SK-N-SH (cell line): ENCODE measurements around the gene SMC1A. TPM values are rescaled to one million over a fixed set of nuclear protein-coding genes. Genes with fewer than 3 reads are reported as not detected.

Experiments used
- CTCF ChIA-PET: fragments of 300-600, 350-600 bp; formaldehyde crosslinking; extraction: SDS; loops from one replicate; lab custom pipeline; 2021; lab: Yijun Ruan, JAX
- POLR2A ChIA-PET: fragments of 350-600 bp; sonication (Branson Sonifier 250); formaldehyde crosslinking; extraction: SDS; loops from one replicate; lab custom pipeline; 2020; ENCODE audit warnings: antibody characterized with exemption, inconsistent platforms; lab: Yijun Ruan, JAX
- DNase-seq: peaks from one replicate; pipeline ENCODE4 v3.0.0; 2012
- H2AFZ ChIP-seq: fragments of 200-600 bp; sonication (generic); 2 replicates; pipeline ENCODE4 v1.8.1; 2016; ENCODE audit warnings: antibody characterized with exemption, mild to moderate bottlenecking, low read depth
- H3F3A ChIP-seq: fragments of 200-600 bp; sonication (generic); replicated peaks from 2 replicates; pipeline ENCODE3; 2016; ENCODE audit warnings: antibody characterized with exemption, mild to moderate bottlenecking; ENCODE audit not compliant: insufficient read depth
- H3K27ac ChIP-seq, 2 experiments: fragments of 200-500 bp in 1 of 2; fragments of 200-600 bp in 1 of 2; sonication (Bioruptor generic) in 1 of 2; sonication (generic), shearing (Covaris generic) in 1 of 2; 2 replicates each; pipeline versions ENCODE4 v1.5.1 to v1.6.1; 2014 to 2016; ENCODE audit warnings: low read depth in 2 of 2, inconsistent platforms in 1 of 2, low read length in 1 of 2, mild to moderate bottlenecking in 1 of 2, mixed read lengths in 1 of 2
- H3K27me3 ChIP-seq: fragments of 200-600 bp; sonication (generic), shearing (Covaris generic); 2 replicates; pipeline ENCODE4 v1.6.1; 2016; ENCODE audit warnings: mixed run types; ENCODE audit not compliant: insufficient read depth
- H3K36me3 ChIP-seq, 2 experiments: fragments of 200-500 bp in 1 of 2; fragments of 200-600 bp in 1 of 2; sonication (Bioruptor generic) in 1 of 2; sonication (generic) in 1 of 2; replicated peaks in 1 of 2; 2 replicates each; pipeline versions ENCODE3 to v1.5.1; 2014 to 2016; ENCODE audit warnings: low read length in 1 of 2, mild to moderate bottlenecking in 1 of 2; ENCODE audit not compliant: insufficient read depth in 2 of 2, control insufficient read depth in 1 of 2
- H3K4me1 ChIP-seq, 2 experiments: fragments of 200-500 bp in 1 of 2; fragments of 200-600 bp in 1 of 2; sonication (Bioruptor generic) in 1 of 2; sonication (generic), shearing (Covaris generic) in 1 of 2; 2 replicates each; pipeline versions ENCODE4 v1.5.1 to v1.6.1; 2014 to 2016; ENCODE audit warnings: low read depth in 1 of 2, low read length in 1 of 2, mixed run types in 1 of 2; ENCODE audit not compliant: insufficient read depth in 2 of 2, control insufficient read depth in 1 of 2
- H3K4me2 ChIP-seq: fragments of 200-600 bp; sonication (generic), shearing (Covaris generic); 2 replicates; pipeline ENCODE4 v1.6.1; 2017; ENCODE audit warnings: mixed run types
- H3K4me3 ChIP-seq, 2 experiments: fragments of 200-500 bp in 1 of 2; fragments of 200-600 bp in 1 of 2; sonication (Bioruptor generic) in 1 of 2; sonication (generic), shearing (Covaris generic) in 1 of 2; 2 replicates each; pipeline versions ENCODE4 v1.5.1 to v1.8.1; 2014 to 2016; ENCODE audit warnings: low read depth in 2 of 2, inconsistent platforms in 1 of 2, low read length in 1 of 2, mild to moderate bottlenecking in 1 of 2, mixed read lengths in 1 of 2, moderate library complexity in 1 of 2
- H3K79me2 ChIP-seq: fragments of 200-600 bp; sonication (generic); 2 replicates; pipeline ENCODE4 v1.8.1; 2017; ENCODE audit warnings: mild to moderate bottlenecking; ENCODE audit not compliant: insufficient read depth
- H3K9ac ChIP-seq: fragments of 200-600 bp; sonication (generic); 2 replicates; pipeline ENCODE4 v1.6.1; 2017; ENCODE audit warnings: mixed run types
- H3K9me2 ChIP-seq: fragments of 200-600 bp; sonication (generic); 2 replicates; pipeline ENCODE4 v1.6.1; 2017; ENCODE audit warnings: mixed run types
- H3K9me3 ChIP-seq: fragments of 200-600 bp; sonication (generic); 2 replicates; pipeline ENCODE4 v1.6.1; 2017; ENCODE audit warnings: mixed run types, mild to moderate bottlenecking, moderate library complexity
- H4K20me1 ChIP-seq: fragments of 200-600 bp; sonication (generic); 2 replicates; pipeline ENCODE4 v1.6.1; 2017; ENCODE audit warnings: mild to moderate bottlenecking, mixed run types; ENCODE audit not compliant: insufficient read depth
- CHD2 ChIP-seq: fragments of 150-350 bp; IDR thresholded peaks from 2 replicates; pipeline ENCODE4 v1.6.1; 2018; ENCODE audit warnings: low read length; ENCODE audit not compliant: partially characterized antibody
- CTCF ChIP-seq: fragments of 200-600 bp; sonication (generic); IDR thresholded peaks from 2 replicates; pipeline ENCODE4 v1.6.1; 2017; ENCODE audit warnings: antibody characterized with exemption, mild to moderate bottlenecking, moderate library complexity
- FOSL2 ChIP-seq: IDR thresholded peaks from 2 replicates; pipeline ENCODE4 v1.4.0; 2012; ENCODE audit warnings: low read depth, mild to moderate bottlenecking, moderate library complexity, borderline replicate concordance
- FOXJ3 ChIP-seq: sonication (generic); formaldehyde crosslinking; IDR thresholded peaks from 2 replicates; pipeline ENCODE4 v1.5.1; 2020; ENCODE audit warnings: mild to moderate bottlenecking, missing genetic modification reagents
- FOXM1 ChIP-seq: IDR thresholded peaks from 2 replicates; pipeline ENCODE4 v1.4.0; 2012; ENCODE audit warnings: low read depth, mild to moderate bottlenecking
- GABPA ChIP-seq: IDR thresholded peaks from 2 replicates; pipeline ENCODE4 v1.4.0; 2012; ENCODE audit warnings: low read depth, mild to moderate bottlenecking
- GATA2 ChIP-seq: sonication (generic); formaldehyde crosslinking; IDR thresholded peaks from 2 replicates; pipeline ENCODE4 v1.5.0; 2020; ENCODE audit warnings: mild to moderate bottlenecking, missing genetic modification reagents
- JUND ChIP-seq: IDR thresholded peaks from 2 replicates; pipeline ENCODE4 v1.4.0; 2012
- MAX ChIP-seq: IDR thresholded peaks from 2 replicates; pipeline ENCODE4 v1.4.0; 2012; ENCODE audit warnings: low read depth
- MEF2A ChIP-seq: IDR thresholded peaks from 2 replicates; pipeline ENCODE4 v1.4.0; 2012; ENCODE audit warnings: low read depth, borderline replicate concordance
- NFIC ChIP-seq: IDR thresholded peaks from 2 replicates; pipeline ENCODE4 v1.4.0; 2012; ENCODE audit warnings: borderline replicate concordance
- NRF1 ChIP-seq: IDR thresholded peaks from 2 replicates; pipeline ENCODE4 v1.6.1; 2012; ENCODE audit warnings: low read depth, mild to moderate bottlenecking, low read length
- POLR2AphosphoS5 ChIP-seq: IDR thresholded peaks from 2 replicates; pipeline ENCODE4 v1.6.1; 2012; ENCODE audit warnings: low read depth, low read length
- RAD21 ChIP-seq: IDR thresholded peaks from 2 replicates; pipeline ENCODE4 v1.6.1; 2012; ENCODE audit warnings: mild to moderate bottlenecking, low read length
- RCOR1 ChIP-seq: fragments of 150-350 bp; IDR thresholded peaks from 2 replicates; pipeline ENCODE4 v1.6.1; 2017; ENCODE audit warnings: antibody characterized with exemption, low read length
- SIN3A ChIP-seq: IDR thresholded peaks from 2 replicates; pipeline ENCODE4 v1.6.1; 2012; ENCODE audit warnings: low read depth, mild to moderate bottlenecking, low read length, moderate library complexity, borderline replicate concordance
- SMC3 ChIP-seq: IDR thresholded peaks from 2 replicates; pipeline ENCODE4 v1.6.1; 2012; ENCODE audit warnings: low read depth, low read length, improper control_type of control experiment
- TAF1 ChIP-seq: IDR thresholded peaks from 2 replicates; pipeline ENCODE4 v1.6.1; 2012; ENCODE audit warnings: low read depth, mild to moderate bottlenecking, low read length, moderate library complexity, borderline replicate concordance
- TCF12 ChIP-seq: IDR thresholded peaks from 2 replicates; pipeline ENCODE4 v1.4.0; 2012
- TEAD4 ChIP-seq: IDR thresholded peaks from 2 replicates; pipeline ENCODE4 v1.4.0; 2012; ENCODE audit warnings: mild to moderate bottlenecking, borderline replicate concordance; ENCODE audit not compliant: insufficient read depth
- USF2 ChIP-seq: fragments of 150-350 bp; IDR thresholded peaks from 2 replicates; pipeline ENCODE4 v1.6.1; 2017; ENCODE audit warnings: antibody characterized with exemption, low read length, low read depth, borderline replicate concordance
- YY1 ChIP-seq: IDR thresholded peaks from 2 replicates; pipeline ENCODE4 v1.4.0; 2012; ENCODE audit warnings: low read depth, mild to moderate bottlenecking
- WGBS: methylation state at CpG from one replicate; pipeline ENCODE4 v1.1.6; 2017; ENCODE audit warnings: low lambda C conversion rate; 5-methylcytosine and 5-hydroxymethylcytosine counted together
- polyA plus RNA-seq, 3 experiments: library from polyadenylated mRNA; depleted of rRNA; stranded (reverse); fragments of >200 nt; gene quantifications; 2 replicates each; pipeline ENCODE4 v1.2.3, GENCODE V29; 2012
- TF ChIP-seq, protein P1 (sequence below): IDR thresholded peaks from 2 replicates; pipeline ENCODE4 v1.4.0; 2012; ENCODE audit warnings: low read depth, borderline replicate concordance
- TF ChIP-seq, protein P2 (sequence below): IDR thresholded peaks from 2 replicates; pipeline ENCODE4; 2012
- TF ChIP-seq, protein P3 (sequence below): IDR thresholded peaks from 2 replicates; pipeline ENCODE4 v1.6.1; 2012; ENCODE audit warnings: mild to moderate bottlenecking, low read depth, low read length, moderate library complexity

SMC1A gene
- polyA plus RNA-seq, 1 of the 3 experiments (the other 2 are of a cell fraction) = 34.6 TPM

DNA sequence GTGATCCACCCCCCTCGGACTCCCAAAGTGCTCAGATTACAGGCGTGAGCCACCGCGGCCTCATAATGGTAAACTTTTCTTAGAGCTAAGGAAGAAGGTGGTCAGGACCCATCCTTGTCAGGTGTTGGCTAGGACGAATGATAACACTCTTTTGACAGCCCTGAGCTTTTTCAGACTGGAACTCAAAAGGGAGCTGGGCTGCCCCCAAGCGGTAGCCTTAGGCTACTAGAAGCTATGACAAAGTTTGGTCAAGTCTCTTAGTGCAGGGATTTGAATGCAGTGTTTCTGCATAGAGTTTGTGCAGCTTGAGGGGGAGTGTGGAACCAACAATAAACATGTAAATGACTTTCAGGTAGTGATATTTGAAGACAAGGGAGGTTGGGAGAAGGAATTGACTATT is 23.5 kb upstream of the SMC1A start:
- Histone ChIP-seq H4K20me1 (no peaks in the 10 kb centered on the region), H3K9me3 (no peaks in the 10 kb centered on the region), H3K36me3 (no peaks in the 10 kb centered on the region), H3K9me2 (no peaks in the 10 kb centered on the region), H3F3A (no peaks in the 10 kb centered on the region), H3K27me3 (no peaks in the 10 kb centered on the region; the same call in 1 of the 2 replicates), H3K4me3 (no peak overlapping the region; a peak in 1 of 4 replicates), H3K79me2 (no peaks in the 10 kb centered on the region), H3K4me2 (no peak overlapping the region), H3K4me1 (peaks cover 0 to 9% of the 10 kb centered on the region in 2 experiments; a peak in 1 of 4 replicates), H3K9ac (no peak overlapping the region), H2AFZ (no peak overlapping the region), H3K27ac (no peak overlapping the region)
- TF ChIP-seq GATA2 (CRISPR knock-in tag) (no peak), SMC3 (peak; percentile 33; the same call in 1 of the 2 replicates), CHD2 (no peak), NRF1 (no peak), MAX (no peak), TCF12 (no peak), GABPA (no peak), NFIC (no peak), SIN3A (no peak), MEF2A (no peak), RCOR1 (no peak), TEAD4 (no peak), YY1 (no peak), TAF1 (no peak), FOSL2 (no peak), JUND (no peak), FOXJ3 (CRISPR knock-in tag) (no peak), CTCF (peak; percentile 70), POLR2AphosphoS5 (no peak), USF2 (no peak), RAD21 (peak; percentile 58), FOXM1 (no peak)
- TF ChIP-seq, protein P1, sequence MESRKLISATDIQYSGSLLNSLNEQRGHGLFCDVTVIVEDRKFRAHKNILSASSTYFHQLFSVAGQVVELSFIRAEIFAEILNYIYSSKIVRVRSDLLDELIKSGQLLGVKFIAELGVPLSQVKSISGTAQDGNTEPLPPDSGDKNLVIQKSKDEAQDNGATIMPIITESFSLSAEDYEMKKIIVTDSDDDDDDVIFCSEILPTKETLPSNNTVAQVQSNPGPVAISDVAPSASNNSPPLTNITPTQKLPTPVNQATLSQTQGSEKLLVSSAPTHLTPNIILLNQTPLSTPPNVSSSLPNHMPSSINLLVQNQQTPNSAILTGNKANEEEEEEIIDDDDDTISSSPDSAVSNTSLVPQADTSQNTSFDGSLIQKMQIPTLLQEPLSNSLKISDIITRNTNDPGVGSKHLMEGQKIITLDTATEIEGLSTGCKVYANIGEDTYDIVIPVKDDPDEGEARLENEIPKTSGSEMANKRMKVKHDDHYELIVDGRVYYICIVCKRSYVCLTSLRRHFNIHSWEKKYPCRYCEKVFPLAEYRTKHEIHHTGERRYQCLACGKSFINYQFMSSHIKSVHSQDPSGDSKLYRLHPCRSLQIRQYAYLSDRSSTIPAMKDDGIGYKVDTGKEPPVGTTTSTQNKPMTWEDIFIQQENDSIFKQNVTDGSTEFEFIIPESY = no peak
- TF ChIP-seq, protein P2, sequence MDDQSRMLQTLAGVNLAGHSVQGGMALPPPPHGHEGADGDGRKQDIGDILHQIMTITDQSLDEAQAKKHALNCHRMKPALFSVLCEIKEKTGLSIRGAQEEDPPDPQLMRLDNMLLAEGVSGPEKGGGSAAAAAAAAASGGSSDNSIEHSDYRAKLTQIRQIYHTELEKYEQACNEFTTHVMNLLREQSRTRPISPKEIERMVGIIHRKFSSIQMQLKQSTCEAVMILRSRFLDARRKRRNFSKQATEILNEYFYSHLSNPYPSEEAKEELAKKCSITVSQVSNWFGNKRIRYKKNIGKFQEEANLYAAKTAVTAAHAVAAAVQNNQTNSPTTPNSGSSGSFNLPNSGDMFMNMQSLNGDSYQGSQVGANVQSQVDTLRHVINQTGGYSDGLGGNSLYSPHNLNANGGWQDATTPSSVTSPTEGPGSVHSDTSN = no peak
- TF ChIP-seq, protein P3, sequence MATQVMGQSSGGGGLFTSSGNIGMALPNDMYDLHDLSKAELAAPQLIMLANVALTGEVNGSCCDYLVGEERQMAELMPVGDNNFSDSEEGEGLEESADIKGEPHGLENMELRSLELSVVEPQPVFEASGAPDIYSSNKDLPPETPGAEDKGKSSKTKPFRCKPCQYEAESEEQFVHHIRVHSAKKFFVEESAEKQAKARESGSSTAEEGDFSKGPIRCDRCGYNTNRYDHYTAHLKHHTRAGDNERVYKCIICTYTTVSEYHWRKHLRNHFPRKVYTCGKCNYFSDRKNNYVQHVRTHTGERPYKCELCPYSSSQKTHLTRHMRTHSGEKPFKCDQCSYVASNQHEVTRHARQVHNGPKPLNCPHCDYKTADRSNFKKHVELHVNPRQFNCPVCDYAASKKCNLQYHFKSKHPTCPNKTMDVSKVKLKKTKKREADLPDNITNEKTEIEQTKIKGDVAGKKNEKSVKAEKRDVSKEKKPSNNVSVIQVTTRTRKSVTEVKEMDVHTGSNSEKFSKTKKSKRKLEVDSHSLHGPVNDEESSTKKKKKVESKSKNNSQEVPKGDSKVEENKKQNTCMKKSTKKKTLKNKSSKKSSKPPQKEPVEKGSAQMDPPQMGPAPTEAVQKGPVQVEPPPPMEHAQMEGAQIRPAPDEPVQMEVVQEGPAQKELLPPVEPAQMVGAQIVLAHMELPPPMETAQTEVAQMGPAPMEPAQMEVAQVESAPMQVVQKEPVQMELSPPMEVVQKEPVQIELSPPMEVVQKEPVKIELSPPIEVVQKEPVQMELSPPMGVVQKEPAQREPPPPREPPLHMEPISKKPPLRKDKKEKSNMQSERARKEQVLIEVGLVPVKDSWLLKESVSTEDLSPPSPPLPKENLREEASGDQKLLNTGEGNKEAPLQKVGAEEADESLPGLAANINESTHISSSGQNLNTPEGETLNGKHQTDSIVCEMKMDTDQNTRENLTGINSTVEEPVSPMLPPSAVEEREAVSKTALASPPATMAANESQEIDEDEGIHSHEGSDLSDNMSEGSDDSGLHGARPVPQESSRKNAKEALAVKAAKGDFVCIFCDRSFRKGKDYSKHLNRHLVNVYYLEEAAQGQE = no peak
- ChIA-PET POLR2A (no interaction called here), CTCF (interaction anchor here (0.7 to 2.7 kb wide), 10 partner anchors 10 to 152 kb away, joined by 3 to 16 read pairs (median 4); no protein-coding TSS in a partner anchor)
- peak; percentile 40 for DNase-seq
- 46% methylated on average over 6 of the region's 6 CpGs for WGBS
